ENCODE data around the gene TAF1C. TPM values are rescaled to one million over a fixed set of nuclear protein-coding genes. Genes with fewer than 3 reads are reported as not detected.

TAF1C gene
- total RNA-seq, 1 experiment from 2014 or later = 89.7 TPM

DNA sequence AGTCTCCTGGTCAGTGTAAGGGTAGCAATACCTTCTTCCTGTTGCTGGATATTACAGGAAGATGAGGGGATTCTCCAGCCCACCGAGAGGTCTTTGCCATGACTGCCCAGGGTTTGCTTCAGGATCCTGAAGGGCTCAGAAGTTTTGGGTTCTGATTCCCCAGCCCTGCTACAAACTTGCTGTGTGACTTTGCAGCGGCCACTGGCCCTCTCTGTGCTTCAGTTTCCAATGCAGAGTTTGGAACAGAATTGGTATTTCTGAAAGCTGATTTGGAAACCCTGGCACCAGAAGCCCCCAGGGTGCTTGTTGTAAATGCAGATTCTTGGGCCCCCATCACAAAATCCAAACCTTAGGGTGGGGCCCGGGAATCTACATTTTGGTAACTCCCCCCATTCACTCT is 38.3 kb upstream of the TAF1C start (continued):
- no peak for TF ChIP-seq ZNF532 (CRISPR knock-in tag; IDR thresholded peaks at IDR 0.05; ENCODE audit: borderline replicate concordance)
- TF ChIP-seq ZNF121 (CRISPR knock-in tag; IDR thresholded peaks at IDR 0.05) = no peak
- TF ChIP-seq, protein P1, sequence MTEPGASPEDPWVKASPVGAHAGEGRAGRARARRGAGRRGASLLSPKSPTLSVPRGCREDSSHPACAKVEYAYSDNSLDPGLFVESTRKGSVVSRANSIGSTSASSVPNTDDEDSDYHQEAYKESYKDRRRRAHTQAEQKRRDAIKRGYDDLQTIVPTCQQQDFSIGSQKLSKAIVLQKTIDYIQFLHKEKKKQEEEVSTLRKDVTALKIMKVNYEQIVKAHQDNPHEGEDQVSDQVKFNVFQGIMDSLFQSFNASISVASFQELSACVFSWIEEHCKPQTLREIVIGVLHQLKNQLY (CRISPR knock-in tag; IDR thresholded peaks at IDR 0.05) = no peak

- Mint-ChIP-seq H3K4me3 (no peak overlapping the region), H3K36me3 (no peaks in the 10 kb centered on the region), H3K27me3 (ENCODE audit: low read depth) (no peaks in the 10 kb centered on the region), H3K27ac (no peak overlapping the region), H3K9me3 (no peaks in the 10 kb centered on the region), H3K4me1 (peaks cover 12% of the 10 kb centered on the region)
- POLR2A ChIA-PET = no interaction called here
- CTCF ChIA-PET = no interaction called here
- no peak for TF ChIP-seq TEAD4 (CRISPR knock-in tag; IDR thresholded peaks at IDR 0.05)
- no peak for TF ChIP-seq ZNF219 (CRISPR knock-in tag; IDR thresholded peaks at IDR 0.05; ENCODE audit: borderline replicate concordance)
- TF ChIP-seq RORB (CRISPR knock-in tag; IDR thresholded peaks at IDR 0.05) = no peak
- TF ChIP-seq, protein P2, sequence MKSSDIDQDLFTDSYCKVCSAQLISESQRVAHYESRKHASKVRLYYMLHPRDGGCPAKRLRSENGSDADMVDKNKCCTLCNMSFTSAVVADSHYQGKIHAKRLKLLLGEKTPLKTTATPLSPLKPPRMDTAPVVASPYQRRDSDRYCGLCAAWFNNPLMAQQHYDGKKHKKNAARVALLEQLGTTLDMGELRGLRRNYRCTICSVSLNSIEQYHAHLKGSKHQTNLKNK (CRISPR knock-in tag; IDR thresholded peaks at IDR 0.05) = no peak
- no peak for TF ChIP-seq JUN (CRISPR knock-in tag; IDR thresholded peaks at IDR 0.05)
- no peak for TF ChIP-seq HMGA2 (CRISPR knock-in tag; IDR thresholded peaks at IDR 0.05)
- TF ChIP-seq E2F5 (CRISPR knock-in tag; IDR thresholded peaks at IDR 0.05) = no peak
- TF ChIP-seq ZNF138 (CRISPR knock-in tag; conservative IDR thresholded peaks at IDR 0.05) = no peak
- TF ChIP-seq ELF4 (CRISPR knock-in tag; IDR thresholded peaks at IDR 0.05; ENCODE audit: low read depth) = no peak
- no peak for TF ChIP-seq ATF2 (CRISPR knock-in tag; IDR thresholded peaks at IDR 0.05; ENCODE audit: borderline replicate concordance, low read depth)
- no peak for TF ChIP-seq TCF7 (CRISPR knock-in tag; IDR thresholded peaks at IDR 0.05; ENCODE audit: low read depth)
- no peak for TF ChIP-seq GABPB1 (CRISPR knock-in tag; IDR thresholded peaks at IDR 0.05)
- TF ChIP-seq SMAD3 (CRISPR knock-in tag; IDR thresholded peaks at IDR 0.05; ENCODE audit: borderline replicate concordance) = no peak
- no peak for TF ChIP-seq CTCF (IDR thresholded peaks at IDR 0.05)
- no peak for TF ChIP-seq FOXK1 (CRISPR knock-in tag; IDR thresholded peaks at IDR 0.05)
- TF ChIP-seq FOXJ3 (CRISPR knock-in tag; IDR thresholded peaks at IDR 0.05; ENCODE audit: borderline replicate concordance) = no peak
- TF ChIP-seq, protein P3, sequence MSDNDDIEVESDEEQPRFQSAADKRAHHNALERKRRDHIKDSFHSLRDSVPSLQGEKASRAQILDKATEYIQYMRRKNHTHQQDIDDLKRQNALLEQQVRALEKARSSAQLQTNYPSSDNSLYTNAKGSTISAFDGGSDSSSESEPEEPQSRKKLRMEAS (CRISPR knock-in tag; IDR thresholded peaks at IDR 0.05) = no peak
- no peak for TF ChIP-seq CREB1 (CRISPR knock-in tag; IDR thresholded peaks at IDR 0.05)
- DNase-seq (ENCODE audit: low spot score) (no peak), ATAC-seq (no peak)
Measured at GRCh38 chr16:84224554-84224953, 37.7 kb upstream of the TAF1C start.
